Measurements from ENCODE around the gene LRCH4. TPM values are rescaled to one million over a fixed set of nuclear protein-coding genes. Genes with fewer than 3 reads are reported as not detected.

LRCH4 gene
- total and polyA plus RNA-seq, 2 donors from 2014 or later, result 23.2 to 62.9 TPM

DNA sequence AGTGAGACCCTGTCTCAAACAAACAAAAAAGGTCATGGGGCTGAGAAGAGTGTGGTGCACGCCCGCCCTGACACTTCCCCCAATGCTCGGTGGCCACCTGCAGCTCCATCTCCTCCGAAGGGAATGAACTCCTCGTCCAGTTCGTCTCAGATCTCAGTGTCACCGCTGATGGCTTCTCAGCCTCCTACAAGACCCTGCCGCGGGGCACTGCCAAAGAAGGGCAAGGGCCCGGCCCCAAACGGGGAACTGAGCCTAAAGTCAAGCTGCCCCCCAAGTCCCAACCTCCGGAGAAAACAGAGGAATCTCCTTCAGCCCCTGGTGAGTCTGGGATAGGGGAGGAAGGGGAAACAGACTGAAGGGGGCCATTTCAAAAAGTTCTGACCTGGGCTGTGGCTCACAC lies 20.4 kb upstream of the LRCH4 start:
- no peak overlapping the region for H3K9ac ChIP-seq (ENCODE audit: low read length in 3 of 3)
- no peak overlapping the region for H3K27ac ChIP-seq (ENCODE audit: low read depth in 2 of 2, low read length in 2 of 2)
- no peak overlapping the region for H3K4me3 ChIP-seq (ENCODE audit: low read length in 3 of 3)
- no peak for TF ChIP-seq CTCF (IDR thresholded peaks at IDR 0.05; ENCODE audit: borderline replicate concordance, extremely low read depth, insufficient read depth)
- H3K36me3 ChIP-seq (ENCODE audit: control insufficient read depth in 2 of 3, insufficient read depth in 3 of 3, low read length in 3 of 3), result no peaks in the 10 kb centered on the region
- no peak for DNase-seq
- H3K4me1 ChIP-seq (ENCODE audit: control insufficient read depth in 2 of 3, insufficient read depth in 2 of 3, low read depth in 1 of 3, low read length in 3 of 3), result peaks cover 0 to 7% (median 0%) of the 10 kb centered on the region in 3 donors
- no peaks in the 10 kb centered on the region for H3K9me3 ChIP-seq (ENCODE audit: control insufficient read depth in 2 of 3, insufficient read depth in 1 of 3, low read length in 3 of 3)
- FAIRE-seq, result no peak
- intact Hi-C loops (cut with DNase I), result no loop called here
- no peaks in the 10 kb centered on the region for H3K27me3 ChIP-seq (ENCODE audit: control insufficient read depth, insufficient read depth, low read length)

DNA sequence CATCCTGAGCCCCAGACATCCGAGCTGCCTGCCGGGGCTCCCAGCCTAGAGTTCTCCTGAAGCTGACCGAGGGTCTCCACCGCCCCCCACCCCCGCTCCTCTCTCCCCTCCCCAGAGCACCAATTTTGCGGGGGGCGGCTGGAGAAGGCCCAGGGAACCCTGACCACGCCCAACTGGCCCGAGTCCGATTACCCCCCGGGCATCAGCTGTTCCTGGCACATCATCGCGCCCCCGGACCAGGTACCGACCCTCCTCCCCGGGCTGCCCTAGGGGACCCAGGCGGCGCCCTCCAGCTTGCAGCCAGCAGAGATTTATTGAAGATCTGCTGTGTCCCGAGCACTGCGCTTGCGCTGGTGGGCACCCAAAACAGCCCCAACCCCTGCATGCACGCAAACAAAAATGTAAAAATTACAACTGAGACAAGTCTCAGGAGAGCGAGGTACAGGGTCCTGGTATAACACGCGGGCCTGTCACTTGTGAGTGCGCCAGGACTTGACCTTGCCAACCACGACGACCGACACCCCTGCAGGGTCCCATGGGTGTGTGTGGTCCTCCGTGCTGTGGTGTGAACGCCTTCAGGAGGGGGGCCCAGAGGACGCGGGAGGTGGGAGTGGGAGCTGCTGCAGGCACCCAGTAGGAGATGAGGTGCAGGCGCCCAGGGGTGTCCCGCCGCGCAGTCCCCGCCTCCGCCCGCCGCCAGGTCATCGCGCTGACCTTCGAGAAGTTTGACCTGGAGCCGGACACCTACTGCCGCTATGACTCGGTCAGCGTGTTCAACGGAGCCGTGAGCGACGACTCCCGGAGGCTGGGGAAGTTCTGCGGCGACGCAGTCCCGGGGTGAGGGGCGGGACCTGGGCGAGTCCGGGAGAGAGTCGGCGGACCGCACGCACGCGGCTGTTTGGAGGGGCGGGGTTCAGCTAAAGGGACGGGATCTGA lies 19.3 kb upstream of the LRCH4 start:
- TF ChIP-seq CTCF (IDR thresholded peaks at IDR 0.05; ENCODE audit: borderline replicate concordance, extremely low read depth, insufficient read depth), result no peak

DNA sequence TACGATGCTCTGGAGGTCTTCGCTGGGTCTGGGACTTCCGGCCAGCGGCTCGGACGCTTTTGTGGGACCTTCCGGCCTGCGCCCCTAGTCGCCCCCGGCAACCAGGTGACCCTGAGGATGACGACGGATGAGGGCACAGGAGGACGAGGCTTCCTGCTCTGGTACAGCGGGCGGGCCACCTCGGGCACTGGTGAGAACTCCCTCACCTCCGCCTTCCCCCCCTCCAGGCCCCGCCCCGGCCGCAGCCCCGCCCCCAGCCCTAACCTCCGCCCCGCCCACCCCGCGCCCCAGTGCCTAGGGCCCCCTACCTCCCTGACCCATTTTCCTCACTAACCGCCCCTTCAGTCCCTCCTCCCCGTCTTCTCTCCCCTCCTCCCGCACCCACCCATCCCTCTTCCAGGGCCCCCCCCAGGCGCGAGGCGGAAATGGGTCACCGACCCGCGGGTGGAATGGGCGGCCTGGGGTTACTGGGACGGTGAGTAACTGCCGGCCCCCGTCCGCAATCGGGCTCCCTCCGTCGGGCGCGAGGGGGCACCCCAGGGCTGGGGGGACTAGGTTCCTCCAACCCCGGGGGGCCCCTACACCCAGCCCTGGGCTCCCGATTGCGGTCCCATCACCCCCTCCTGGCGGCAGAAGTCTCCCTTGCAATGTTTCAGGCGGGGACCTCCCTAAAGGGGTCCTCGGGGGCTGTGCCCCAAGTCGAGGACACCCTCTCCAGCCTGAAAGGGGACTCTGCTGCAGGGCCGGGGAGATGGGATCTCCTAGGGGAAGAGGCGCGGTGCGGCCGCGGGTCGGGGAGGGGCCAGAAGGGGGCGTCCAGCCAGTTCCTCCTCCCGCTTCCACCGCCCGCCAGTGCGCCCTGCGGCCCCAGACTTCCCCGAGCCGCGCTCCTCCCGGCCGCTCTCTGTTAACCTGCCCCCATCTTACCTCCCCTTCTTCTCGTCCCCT lies 18.4 kb upstream of the LRCH4 start:
- peak overlapping the region in 1 of 3 donors; percentile 69 for H3K9ac ChIP-seq (ENCODE audit: low read length in 3 of 3)
- H3K27me3 ChIP-seq (ENCODE audit: control insufficient read depth, insufficient read depth, low read length), result no peaks in the 10 kb centered on the region
- FAIRE-seq, result no peak
- no peaks in the 10 kb centered on the region for H3K9me3 ChIP-seq (ENCODE audit: control insufficient read depth in 2 of 3, insufficient read depth in 1 of 3, low read length in 3 of 3)
- peak overlapping the region; percentile 22 to 72 for H3K27ac ChIP-seq (ENCODE audit: low read depth in 2 of 2, low read length in 2 of 2)
- peak overlapping the region; percentile 6 to 63 (median 52) for H3K4me3 ChIP-seq (ENCODE audit: low read length in 3 of 3)
- H3K4me1 ChIP-seq (ENCODE audit: control insufficient read depth in 2 of 3, insufficient read depth in 2 of 3, low read depth in 1 of 3, low read length in 3 of 3), result peaks cover 0 to 7% (median 0%) of the 10 kb centered on the region in 3 donors
- H3K36me3 ChIP-seq (ENCODE audit: control insufficient read depth in 2 of 3, insufficient read depth in 3 of 3, low read length in 3 of 3), result no peaks in the 10 kb centered on the region
- TF ChIP-seq CTCF (IDR thresholded peaks at IDR 0.05; ENCODE audit: borderline replicate concordance, extremely low read depth, insufficient read depth), result peak; percentile 20
- intact Hi-C loops (cut with DNase I), result no loop called here
- peak; percentile 66 to 93 (median 83) for DNase-seq

More for the DNA sequence above, 19.3 kb upstream of the LRCH4 start:
- Histone ChIP-seq H3K36me3 (ENCODE audit: control insufficient read depth in 2 of 3, insufficient read depth in 3 of 3, low read length in 3 of 3) (no peaks in the 10 kb centered on the region), H3K9me3 (ENCODE audit: control insufficient read depth in 2 of 3, insufficient read depth in 1 of 3, low read length in 3 of 3) (no peaks in the 10 kb centered on the region), H3K4me1 (ENCODE audit: control insufficient read depth in 2 of 3, insufficient read depth in 2 of 3, low read depth in 1 of 3, low read length in 3 of 3) (peaks cover 0 to 7% (median 0%) of the 10 kb centered on the region in 3 donors), H3K4me3 (ENCODE audit: low read length in 3 of 3) (peak overlapping the region in 2 of 3 donors; percentile 63 to 64), H3K27ac (ENCODE audit: low read depth in 2 of 2, low read length in 2 of 2) (peak overlapping the region; percentile 43 to 72), H3K9ac (ENCODE audit: low read length in 3 of 3) (peak overlapping the region in 1 of 3 donors; percentile 69), H3K27me3 (ENCODE audit: control insufficient read depth, insufficient read depth, low read length) (no peaks in the 10 kb centered on the region)
- intact Hi-C loops (cut with DNase I), result no loop called here
- DNase-seq (peak in 3 of 5 donors; percentile 53 to 87 (median 85)), FAIRE-seq (no peak)

All from kidney (tissue), 14 donors.